GM18520 (cell line): ENCODE results near the gene ATG10.
"Not testable (repeated sequence)": the region's sequence is repeated elsewhere in the genome, so short reads cannot be mapped to it uniquely, and the experiment has no call there.

Experiments used
- ATAC-seq: cut with Tn5 transposase; IDR thresholded peaks from one replicate; pipeline ENCODE4 v1.9.1; 2021; ENCODE audit not compliant: unreplicated experiment

ATG10 gene

GRCh38 chr5:82211855-82212572 is 240.2 kb downstream of the ATG10 start:
- ATAC-seq = no peak

- ATAC-seq = no peak
Measured at GRCh38 chr5:82217917-82218316, 246.1 kb downstream of the ATG10 start.

GRCh38 chr5:82218374-82219156 is 246.7 kb downstream of the ATG10 start:
- no peak for ATAC-seq

GRCh38 chr5:82221020-82221419 is 249.2 kb downstream of the ATG10 start:
- no peak for ATAC-seq

GRCh38 chr5:82222597-82223574 is 251.1 kb downstream of the ATG10 start:
- no peak for ATAC-seq

- peak; percentile 87 for ATAC-seq
Measured at GRCh38 chr5:82225525-82226172, 253.8 kb downstream of the ATG10 start.

GRCh38 chr5:82234885-82235284 is 263.1 kb downstream of the ATG10 start:
- ATAC-seq = no peak

GRCh38 chr5:82244151-82244550 is 272.3 kb downstream of the ATG10 start:
- no peak for ATAC-seq

- ATAC-seq = no peak
Measured at GRCh38 chr5:82244854-82245635, 273.2 kb downstream of the ATG10 start.

- ATAC-seq = no peak
Measured at GRCh38 chr5:82246960-82247574, 275.2 kb downstream of the ATG10 start.

GRCh38 chr5:82252744-82253143 is 280.9 kb downstream of the ATG10 start:
- no peak for ATAC-seq

GRCh38 chr5:82255844-82256243 is 284.0 kb downstream of the ATG10 start:
- ATAC-seq = peak; percentile 52

- ATAC-seq = no peak
Measured at GRCh38 chr5:82257247-82257646, 285.4 kb downstream of the ATG10 start.

- ATAC-seq = no peak
Measured at GRCh38 chr5:82257729-82258128, 285.9 kb downstream of the ATG10 start.

GRCh38 chr5:82259172-82259800 is 287.5 kb downstream of the ATG10 start:
- no peak for ATAC-seq

- ATAC-seq = no peak
Measured at GRCh38 chr5:82265047-82265446, 293.2 kb downstream of the ATG10 start.

- ATAC-seq = not testable (repeated sequence)
Measured at GRCh38 chr5:82267297-82267933, 295.6 kb downstream of the ATG10 start.

- not testable (repeated sequence) for ATAC-seq
Measured at GRCh38 chr5:82269363-82269762, 297.5 kb downstream of the ATG10 start.
